Parathyroid adenoma (tissue), 2 donors: ENCODE results near the gene ARHGAP32.

Experiments
- H2AFZ ChIP-seq: fragments of 300-600 bp; sonication (generic); one replicate; pipeline ENCODE4 v1.7.0; 2017; ENCODE audit warnings: antibody characterized with exemption, mild to moderate bottlenecking
- H3K27ac ChIP-seq: fragments of 300-600 bp; sonication (generic); one replicate; pipeline ENCODE4 v1.7.0; 2017
- H3K27me3 ChIP-seq: fragments of 300-600 bp; sonication (generic); one replicate; pipeline ENCODE4 v1.7.0; 2017; ENCODE audit warnings: low read length; ENCODE audit not compliant: control insufficient read depth, insufficient read depth
- H3K36me3 ChIP-seq: fragments of 300-600 bp; sonication (generic); one replicate; pipeline ENCODE4 v1.7.0; 2017; ENCODE audit warnings: low read length; ENCODE audit not compliant: control insufficient read depth, insufficient read depth
- H3K4me1 ChIP-seq: fragments of 300-600 bp; sonication (generic); one replicate; pipeline ENCODE4 v1.7.0; 2017; ENCODE audit warnings: control low read depth
- H3K4me2 ChIP-seq: fragments of 300-600 bp; sonication (generic); one replicate; pipeline ENCODE4 v1.7.0; 2017; ENCODE audit warnings: low read length
- H3K4me3 ChIP-seq: fragments of 300-600 bp; sonication (generic); one replicate; pipeline ENCODE4 v1.7.0; 2017; ENCODE audit warnings: low read depth, low read length
- H3K79me2 ChIP-seq: fragments of 300-600 bp; sonication (generic); one replicate; pipeline ENCODE4 v1.7.0; 2017; ENCODE audit warnings: control low read depth
- H3K9ac ChIP-seq: fragments of 300-600 bp; sonication (generic); one replicate; pipeline ENCODE4 v1.7.0; 2017; ENCODE audit warnings: mild to moderate bottlenecking
- H3K9me3 ChIP-seq: fragments of 300-600 bp; sonication (generic); one replicate; pipeline ENCODE4 v1.7.0; 2017; ENCODE audit warnings: low read length; ENCODE audit not compliant: control insufficient read depth
- CTCF ChIP-seq: fragments of 300-600 bp; sonication (generic); IDR thresholded peaks from one replicate; pipeline ENCODE4 v1.7.0; 2017; ENCODE audit warnings: antibody characterized with exemption, mild to moderate bottlenecking
- donor health status: primary hyperparathyroidism.

Gene ARHGAP32

GRCh38 chr11:128942817-128943427 is 249.2 kb downstream of the ARHGAP32 start, which contains the start of gene TP53AIP1:
Gene TP53AIP1, minus strand, starts transcription at chr11:128942871. Its CDS starts 5,053 bp downstream, at chr11:128937818.
- no peak within 1 kb of the TSS for H3K27ac ChIP-seq
- H3K9ac ChIP-seq = no peak within 1 kb of the TSS
- H3K4me2 ChIP-seq = no peak within 1 kb of the TSS
- no peaks in the 10 kb centered on the region for H3K4me1 ChIP-seq
- no peak for TF ChIP-seq CTCF
- H3K4me3 ChIP-seq = no peak within 1 kb of the TSS
- H3K27me3 ChIP-seq = no peaks in the 10 kb centered on the region
- H2AFZ ChIP-seq = no peak within 1 kb of the TSS
- H3K36me3 ChIP-seq = no peaks in the 10 kb centered on the region
- no peaks in the 10 kb centered on the region for H3K9me3 ChIP-seq
- H3K79me2 ChIP-seq = no peaks in the 10 kb centered on the region

- no peaks in the 10 kb centered on the region for H3K36me3 ChIP-seq
- no peak overlapping the region for H2AFZ ChIP-seq
- H3K79me2 ChIP-seq = no peaks in the 10 kb centered on the region
- no peak overlapping the region for H3K9ac ChIP-seq
- no peaks in the 10 kb centered on the region for H3K27me3 ChIP-seq
- no peak overlapping the region for H3K27ac ChIP-seq
- H3K4me3 ChIP-seq = no peak overlapping the region
- H3K4me2 ChIP-seq = no peak overlapping the region
- no peaks in the 10 kb centered on the region for H3K4me1 ChIP-seq
- no peaks in the 10 kb centered on the region for H3K9me3 ChIP-seq
- no peak for TF ChIP-seq CTCF
Measured at GRCh38 chr11:128942272-128942612, 249.9 kb downstream of the ARHGAP32 start.

- Histone ChIP-seq H3K4me1 (no peaks in the 10 kb centered on the region), H3K9me3 (no peaks in the 10 kb centered on the region), H3K4me3 (no peak overlapping the region), H3K27me3 (no peaks in the 10 kb centered on the region), H3K9ac (no peak overlapping the region), H2AFZ (no peak overlapping the region), H3K4me2 (no peak overlapping the region), H3K36me3 (no peaks in the 10 kb centered on the region), H3K27ac (no peak overlapping the region), H3K79me2 (no peaks in the 10 kb centered on the region)
- no peak for TF ChIP-seq CTCF
Measured at GRCh38 chr11:128941573-128942271, 250.4 kb downstream of the ARHGAP32 start.

GRCh38 chr11:128941110-128941509 is 251.0 kb downstream of the ARHGAP32 start:
- Histone ChIP-seq H3K4me1 (no peaks in the 10 kb centered on the region), H3K4me2 (no peak overlapping the region), H3K79me2 (no peaks in the 10 kb centered on the region), H3K27me3 (no peaks in the 10 kb centered on the region), H3K27ac (no peak overlapping the region), H3K36me3 (no peaks in the 10 kb centered on the region), H3K9ac (no peak overlapping the region), H3K9me3 (no peaks in the 10 kb centered on the region), H2AFZ (no peak overlapping the region), H3K4me3 (no peak overlapping the region)
- TF ChIP-seq CTCF = no peak

- no peak for TF ChIP-seq CTCF
- H2AFZ ChIP-seq = no peak overlapping the region
- H3K36me3 ChIP-seq = no peaks in the 10 kb centered on the region
- no peak overlapping the region for H3K27ac ChIP-seq
- no peak overlapping the region for H3K9ac ChIP-seq
- no peaks in the 10 kb centered on the region for H3K9me3 ChIP-seq
- no peak overlapping the region for H3K4me3 ChIP-seq
- H3K79me2 ChIP-seq = no peaks in the 10 kb centered on the region
- no peak overlapping the region for H3K4me2 ChIP-seq
- no peaks in the 10 kb centered on the region for H3K27me3 ChIP-seq
- H3K4me1 ChIP-seq = no peaks in the 10 kb centered on the region
Measured at GRCh38 chr11:128940603-128941002, 251.5 kb downstream of the ARHGAP32 start.
